T47D (cell line): ENCODE results near the gene POC5.
A peak's percentile ranks its signal among the peaks of the same experiment; 100 is the strongest.

ENCODE experiments used
- DNase-seq, 2 experiments: peaks; one replicate each; pipeline versions ENCODE4 v3.0.0 to v3.0.0-alpha.2; 2011 to 2012; ENCODE audit warnings: low read depth in 1 of 2, low spot score in 1 of 2
- JUND ChIP-seq: IDR thresholded peaks from 2 replicates; pipeline ENCODE4 v1.6.1; 2012; ENCODE audit warnings: low read depth
- in situ Hi-C: cut with HindIII; loops from 2 replicates; pipeline ENCODE4 v1.10.0; 2016; ENCODE audit warnings: low sequenced_read_pairs, low pct_unique_long_range_greater_than_20kb

The POC5 gene

GRCh38 chr5:75663579-75664284 lies 53.5 kb downstream of the POC5 start:
- no peak for TF ChIP-seq JUND
- in situ Hi-C loops, result no loop called here
- DNase-seq, result no peak

- in situ Hi-C loops, result no loop called here
- no peak for TF ChIP-seq JUND
- no peak for DNase-seq
Observed at GRCh38 chr5:75662061-75662460, 55.2 kb downstream of the POC5 start.

GRCh38 chr5:75660678-75661465 lies 56.4 kb downstream of the POC5 start:
- TF ChIP-seq JUND, result no peak
- DNase-seq, result no peak
- in situ Hi-C loops, result no loop called here

GRCh38 chr5:75659791-75660450 lies 57.3 kb downstream of the POC5 start:
- no peak for TF ChIP-seq JUND
- no peak for DNase-seq
- in situ Hi-C loops, result no loop called here

GRCh38 chr5:75656311-75657003 lies 60.8 kb downstream of the POC5 start:
- no peak for TF ChIP-seq JUND
- peak in 1 of 2 experiments; percentile 31 for DNase-seq
- in situ Hi-C loops, result no loop called here

GRCh38 chr5:75654693-75655295 lies 62.4 kb downstream of the POC5 start:
- TF ChIP-seq JUND, result no peak
- DNase-seq, result no peak
- in situ Hi-C loops, result no loop called here

- no peak for DNase-seq
- TF ChIP-seq JUND, result no peak
- in situ Hi-C loops, result no loop called here
Observed at GRCh38 chr5:75653521-75653920, 63.7 kb downstream of the POC5 start.

GRCh38 chr5:75651575-75652238 lies 65.5 kb downstream of the POC5 start:
- DNase-seq, result no peak
- TF ChIP-seq JUND, result no peak
- in situ Hi-C loops, result no loop called here

GRCh38 chr5:75648712-75649111 lies 68.5 kb downstream of the POC5 start:
- in situ Hi-C loops, result no loop called here
- DNase-seq, result no peak
- no peak for TF ChIP-seq JUND

GRCh38 chr5:75640826-75641225 lies 76.4 kb downstream of the POC5 start:
- no peak for DNase-seq
- TF ChIP-seq JUND, result no peak
- in situ Hi-C loops, result no loop called here

- no peak for TF ChIP-seq JUND
- in situ Hi-C loops, result no loop called here
- no peak for DNase-seq
Observed at GRCh38 chr5:75640395-75640794, 76.8 kb downstream of the POC5 start.
